SK-N-SH treated with all-trans-retinoic acid at 6 μM for 48 hours (cell line): ENCODE data around the gene PTTG1.

Source experiments
- ARNTL ChIP-seq: fragments of 450-650 bp; formaldehyde crosslinking; IDR thresholded peaks from 2 replicates; pipeline ENCODE4 v1.5.0; 2020; ENCODE audit warnings: low read depth, mild to moderate bottlenecking, moderate library complexity, borderline replicate concordance
- OSR1 ChIP-seq: fragments of 250-450 bp; sonication (Bioruptor Pico); IDR thresholded peaks from 2 replicates; pipeline ENCODE4 v1.8.0; 2022; ENCODE audit warnings: moderate library complexity, mild to moderate bottlenecking, inconsistent platforms
- PATZ1 ChIP-seq: fragments of 250-450 bp; sonication (Bioruptor Pico); IDR thresholded peaks from 2 replicates; pipeline ENCODE4 v1.8.0; 2020; ENCODE audit warnings: mild to moderate bottlenecking, moderate library complexity, borderline replicate concordance

- TF ChIP-seq OSR1 (no peak), PATZ1 (CRISPR knock-in tag) (no peak), ARNTL (no peak)
Observed at GRCh38 chr5:160466116-160466515, 44.5 kb downstream of the PTTG1 start.
